SU-DHL-6 (cell line): ENCODE measurements around the gene FAM120B.

Experiments used
- H2AFZ ChIP-seq: fragments of 200-600 bp; sonication (generic); 2 replicates; pipeline ENCODE4 v1.6.1; 2014; ENCODE audit warnings: low read depth, mild to moderate bottlenecking, moderate library complexity, mixed read lengths, antibody characterized with exemption, low read length; ENCODE audit not compliant: severe bottlenecking
- H3F3A ChIP-seq: fragments of 200-600 bp; shearing (Covaris generic); 2 replicates; pipeline ENCODE4 v1.6.0; 2016; ENCODE audit warnings: antibody characterized with exemption, mild to moderate bottlenecking; ENCODE audit not compliant: insufficient read depth
- H3K27ac ChIP-seq: fragments of 200-600 bp; sonication (generic); 2 replicates; pipeline ENCODE4 v1.5.1; 2016; ENCODE audit warnings: low read depth, mild to moderate bottlenecking, low read length, moderate library complexity, mixed read lengths
- H3K27me3 ChIP-seq: fragments of 200-600 bp; sonication (generic), shearing (Covaris generic); 2 replicates; pipeline ENCODE4 v1.6.0; 2014; ENCODE audit warnings: mild to moderate bottlenecking, low read length
- H3K36me3 ChIP-seq: fragments of 200-600 bp; sonication (generic); 2 replicates; pipeline ENCODE4 v1.6.1; 2014; ENCODE audit warnings: mild to moderate bottlenecking, low read length, mixed read lengths
- H3K4me2 ChIP-seq: fragments of 300-600, 200-600 bp; shearing (Covaris generic), sonication (generic); 2 replicates; pipeline ENCODE4 v1.6.0; 2014; ENCODE audit warnings: low read length, low read depth, mild to moderate bottlenecking; ENCODE audit not compliant: poor library complexity, severe bottlenecking
- H3K4me3 ChIP-seq: fragments of 200-600 bp; sonication (generic); 2 replicates; pipeline ENCODE4 v1.5.1; 2014; ENCODE audit warnings: antibody characterized with exemption, low read length, mild to moderate bottlenecking, mixed read lengths; ENCODE audit not compliant: insufficient read depth, poor library complexity, severe bottlenecking
- H3K79me2 ChIP-seq: fragments of 200-600 bp; sonication (generic); 2 replicates; pipeline ENCODE4 v1.6.1; 2014; ENCODE audit warnings: mild to moderate bottlenecking, low read length, moderate library complexity; ENCODE audit not compliant: insufficient read depth
- H3K9ac ChIP-seq: fragments of 200-600 bp; sonication (generic); 2 replicates; pipeline ENCODE4 v1.7.0; 2014; ENCODE audit warnings: mild to moderate bottlenecking, low read length
- H3K9me2 ChIP-seq: fragments of 200-600 bp; sonication (generic); replicated peaks from 2 replicates; pipeline ENCODE4 v1.6.1; 2014; ENCODE audit warnings: low read length; ENCODE audit not compliant: insufficient read depth
- H3K9me3 ChIP-seq: fragments of 200-600 bp; sonication (generic); 2 replicates; pipeline ENCODE4 v1.6.1; 2014; ENCODE audit warnings: low read length, mixed read lengths; ENCODE audit not compliant: insufficient read depth
- H4K20me1 ChIP-seq: fragments of 200-600 bp; sonication (generic); 2 replicates; pipeline ENCODE4 v1.6.1; 2014; ENCODE audit warnings: low read depth, mild to moderate bottlenecking, antibody characterized with exemption, low read length, moderate library complexity, mixed read lengths
- CTCF ChIP-seq: fragments of 200-600 bp; sonication (generic); IDR thresholded peaks from one replicate; pipeline ENCODE4 v1.5.1; 2017; ENCODE audit warnings: antibody characterized with exemption, mild to moderate bottlenecking, low read length, moderate library complexity; ENCODE audit not compliant: insufficient read depth, poor library complexity, severe bottlenecking
- EZH2phosphoT487 ChIP-seq: fragments of 200-600 bp; sonication (generic), shearing (Covaris generic); conservative IDR thresholded peaks from 2 replicates; pipeline ENCODE4 v1.6.1; 2018; ENCODE audit warnings: mild to moderate bottlenecking, antibody characterized with exemption, low read length, moderate library complexity, mixed read lengths

Gene FAM120B

GRCh38 chr6:170375661-170376060 lies 69.1 kb downstream of the FAM120B start:
- no peaks in the 10 kb centered on the region for H3F3A ChIP-seq
- H2AFZ ChIP-seq, result no peak overlapping the region
- no peaks in the 10 kb centered on the region for H4K20me1 ChIP-seq
- H3K27me3 ChIP-seq, result no peaks in the 10 kb centered on the region
- H3K4me2 ChIP-seq, result no peak overlapping the region
- no peaks in the 10 kb centered on the region for H3K9me2 ChIP-seq
- H3K9me3 ChIP-seq, result no peaks in the 10 kb centered on the region
- H3K9ac ChIP-seq, result no peak overlapping the region
- no peaks in the 10 kb centered on the region for H3K79me2 ChIP-seq
- H3K36me3 ChIP-seq, result no peaks in the 10 kb centered on the region
- no peak overlapping the region for H3K4me3 ChIP-seq
- no peak overlapping the region for H3K27ac ChIP-seq
- TF ChIP-seq EZH2phosphoT487, result no peak
- TF ChIP-seq CTCF, result no peak

- no peaks in the 10 kb centered on the region for H3K79me2 ChIP-seq
- H3K36me3 ChIP-seq, result no peaks in the 10 kb centered on the region
- no peak overlapping the region for H2AFZ ChIP-seq
- H3K9ac ChIP-seq, result no peak overlapping the region
- H3K9me2 ChIP-seq, result no peaks in the 10 kb centered on the region
- no peak for TF ChIP-seq EZH2phosphoT487
- TF ChIP-seq CTCF, result no peak
- H4K20me1 ChIP-seq, result no peaks in the 10 kb centered on the region
- H3K4me2 ChIP-seq, result no peak overlapping the region
- no peaks in the 10 kb centered on the region for H3K27me3 ChIP-seq
- no peaks in the 10 kb centered on the region for H3K9me3 ChIP-seq
- no peak overlapping the region for H3K27ac ChIP-seq
- H3K4me3 ChIP-seq, result no peak overlapping the region
- no peaks in the 10 kb centered on the region for H3F3A ChIP-seq
Observed at GRCh38 chr6:170376386-170377043, 70.0 kb downstream of the FAM120B start.

GRCh38 chr6:170378502-170378901 lies 71.9 kb downstream of the FAM120B start:
- Histone ChIP-seq H3K9ac (no peak overlapping the region), H2AFZ (no peak overlapping the region), H3K4me2 (no peak overlapping the region), H3K27me3 (no peaks in the 10 kb centered on the region), H3K9me3 (no peaks in the 10 kb centered on the region), H3K4me3 (no peak overlapping the region), H3K27ac (no peak overlapping the region), H3K79me2 (no peaks in the 10 kb centered on the region), H3K36me3 (no peaks in the 10 kb centered on the region), H3F3A (no peaks in the 10 kb centered on the region), H3K9me2 (no peaks in the 10 kb centered on the region), H4K20me1 (no peaks in the 10 kb centered on the region)
- no peak for TF ChIP-seq CTCF
- TF ChIP-seq EZH2phosphoT487, result no peak
